Mesenchymal stem cell (in vitro differentiated cells and primary cell): ENCODE data around the gene CRB2.

Experiments used
- DNase-seq: peaks from one replicate; pipeline ENCODE4 v3.0.0-alpha.2; 2013
- H2AFZ ChIP-seq: one replicate; pipeline ENCODE4 v1.6.1; 2013; ENCODE audit warnings: low read depth, mild to moderate bottlenecking, control low read depth, inconsistent platforms, low read length, moderate library complexity
- H2AK5ac ChIP-seq: 2 replicates; pipeline ENCODE4 v1.6.1; 2013; ENCODE audit warnings: low read length, moderate library complexity, mild to moderate bottlenecking, inconsistent platforms; ENCODE audit not compliant: severe bottlenecking
- H2BK120ac ChIP-seq: one replicate; pipeline ENCODE4 v1.6.1; 2013; ENCODE audit warnings: low read depth, mild to moderate bottlenecking, inconsistent platforms, low read length, moderate library complexity
- H2BK12ac ChIP-seq, 2 experiments: one replicate each; pipeline ENCODE4 v1.6.1; 2013; ENCODE audit warnings: inconsistent platforms in 2 of 2, low read length in 2 of 2, mild to moderate bottlenecking in 2 of 2, moderate library complexity in 2 of 2, control low read depth in 1 of 2
- H2BK15ac ChIP-seq: one replicate; pipeline ENCODE4 v1.6.1; 2013; ENCODE audit warnings: mild to moderate bottlenecking, low read depth, inconsistent platforms; ENCODE audit not compliant: poor library complexity, severe bottlenecking
- H2BK5ac ChIP-seq: 2 replicates; pipeline ENCODE4 v1.6.1; 2013; ENCODE audit warnings: low read depth, mild to moderate bottlenecking, low read length, control low read depth, inconsistent platforms; ENCODE audit not compliant: poor library complexity, severe bottlenecking
- H3K14ac ChIP-seq, 2 experiments: one replicate each; pipeline ENCODE4 v1.6.1; 2013; ENCODE audit warnings: inconsistent platforms in 2 of 2, low read length in 2 of 2, control low read depth in 1 of 2, mild to moderate bottlenecking in 1 of 2, moderate library complexity in 1 of 2
- H3K18ac ChIP-seq, 2 experiments: one replicate each; pipeline ENCODE4 v1.6.1; 2013; ENCODE audit warnings: inconsistent platforms in 2 of 2, low read length in 2 of 2, control low read depth in 1 of 2, low read depth in 1 of 2, mild to moderate bottlenecking in 1 of 2
- H3K23ac ChIP-seq, 2 experiments: one replicate each; pipeline ENCODE4 v1.6.1; 2013; ENCODE audit warnings: inconsistent platforms in 2 of 2, low read length in 2 of 2, mild to moderate bottlenecking in 2 of 2, moderate library complexity in 2 of 2, control low read depth in 1 of 2
- H3K27ac ChIP-seq: 2 replicates; pipeline ENCODE4 v1.5.1; 2013; ENCODE audit warnings: mild to moderate bottlenecking, moderate library complexity, low read length, control low read depth, inconsistent platforms; ENCODE audit not compliant: poor library complexity, severe bottlenecking
- H3K27me3 ChIP-seq, 2 experiments: 2 replicates each; pipeline versions ENCODE4 v1.6.1 to v1.7.0; 2013; ENCODE audit warnings: low read length in 2 of 2, mild to moderate bottlenecking in 2 of 2, moderate library complexity in 2 of 2, control low read depth in 1 of 2, inconsistent platforms in 1 of 2; ENCODE audit not compliant: control insufficient read depth in 1 of 2, insufficient read depth in 1 of 2
- H3K36me3 ChIP-seq, 2 experiments: 2 replicates each; pipeline versions ENCODE4 v1.6.1 to v1.7.0; 2013; ENCODE audit warnings: low read length in 2 of 2, control low read depth in 1 of 2, inconsistent platforms in 1 of 2, low read depth in 1 of 2, mild to moderate bottlenecking in 1 of 2; ENCODE audit not compliant: insufficient read depth in 2 of 2, control insufficient read depth in 1 of 2
- H3K4ac ChIP-seq, 2 experiments: one replicate each; pipeline ENCODE4 v1.6.1; 2013; ENCODE audit warnings: inconsistent platforms in 2 of 2, low read length in 2 of 2, mild to moderate bottlenecking in 2 of 2, moderate library complexity in 2 of 2, control low read depth in 1 of 2, low read depth in 1 of 2
- H3K4me1 ChIP-seq: 2 replicates; pipeline ENCODE4 v1.6.1; 2013; ENCODE audit warnings: low read depth, low read length, control low read depth; ENCODE audit not compliant: control insufficient read depth, insufficient read depth
- H3K4me2 ChIP-seq: 2 replicates; pipeline ENCODE4 v1.6.1; 2013; ENCODE audit warnings: low read length, mild to moderate bottlenecking, inconsistent platforms; ENCODE audit not compliant: poor library complexity, severe bottlenecking
- H3K4me3 ChIP-seq, 2 experiments: 2 replicates each; pipeline versions ENCODE4 v1.5.1 to v1.7.0; 2013; ENCODE audit warnings: low read length in 2 of 2, mild to moderate bottlenecking in 2 of 2, control low read depth in 1 of 2, low read depth in 1 of 2; ENCODE audit not compliant: insufficient read depth in 1 of 2
- H3K79me1 ChIP-seq: replicated peaks from 2 replicates; pipeline ENCODE4 v1.6.1; 2013; ENCODE audit warnings: mild to moderate bottlenecking, control low read depth, low read length, inconsistent platforms; ENCODE audit not compliant: poor library complexity, severe bottlenecking
- H3K9ac ChIP-seq: 2 replicates; pipeline ENCODE4 v1.7.0; 2013; ENCODE audit warnings: mild to moderate bottlenecking, low read length, moderate library complexity
- H3K9me3 ChIP-seq: 2 replicates; pipeline ENCODE4 v1.7.0; 2013; ENCODE audit warnings: mild to moderate bottlenecking, low read length; ENCODE audit not compliant: control insufficient read depth
- H4K8ac ChIP-seq: one replicate; pipeline ENCODE4 v1.6.1; 2013; ENCODE audit warnings: inconsistent platforms, mild to moderate bottlenecking, low read length, moderate library complexity
- H4K91ac ChIP-seq: one replicate; pipeline ENCODE4 v1.6.1; 2013; ENCODE audit warnings: mild to moderate bottlenecking, low read length, inconsistent platforms
- WGBS: methylation state at CpG from one replicate; pipeline ENCODE4 v1.1.7; 2013; ENCODE audit warnings: mixed read lengths; 5-methylcytosine and 5-hydroxymethylcytosine counted together

Gene CRB2

DNA sequence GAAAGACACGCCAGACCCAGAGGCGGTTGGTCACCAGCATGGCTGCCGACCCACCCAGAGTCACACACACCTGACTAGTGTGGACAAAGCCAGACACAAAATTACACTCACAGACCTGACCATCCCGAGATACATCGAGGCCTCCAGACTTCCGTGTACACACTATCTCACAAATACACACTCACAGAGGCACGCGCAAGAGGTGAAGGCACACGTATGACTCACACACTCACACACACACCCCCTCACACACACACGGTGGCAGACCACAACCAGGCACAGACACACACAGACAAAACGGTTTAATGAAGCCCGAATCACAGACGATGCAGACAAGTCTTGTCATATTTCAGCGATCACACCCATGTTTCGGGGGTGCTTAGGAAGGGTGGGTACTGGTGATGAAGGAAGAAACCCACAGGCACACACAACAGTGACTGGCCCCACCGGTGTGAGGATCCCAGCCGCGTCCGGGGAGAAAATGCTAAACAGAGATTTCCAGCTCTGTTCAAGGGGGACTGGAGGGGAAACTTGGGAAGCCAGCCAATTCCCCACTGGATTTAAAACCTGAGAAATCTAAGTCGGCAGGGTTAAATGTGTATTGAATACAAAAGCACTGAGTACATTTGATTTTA is 51.3 kb downstream of the CRB2 start:
- H3K27me3 ChIP-seq: no peaks in the 10 kb centered on the region
- H3K79me1 ChIP-seq: no peaks in the 10 kb centered on the region
- no peak overlapping the region for H2BK15ac ChIP-seq
- no peaks in the 10 kb centered on the region for H3K36me3 ChIP-seq
- no peak overlapping the region for H4K8ac ChIP-seq
- no peak overlapping the region for H2AK5ac ChIP-seq
- no peak overlapping the region for H4K91ac ChIP-seq
- H2AFZ ChIP-seq: no peak overlapping the region
- H2BK5ac ChIP-seq: no peak overlapping the region
- H3K27ac ChIP-seq: no peak overlapping the region
- no peak overlapping the region for H3K4ac ChIP-seq
- peak overlapping the region in 1 of 2 experiments; percentile 55 for H3K14ac ChIP-seq
- H3K4me3 ChIP-seq: no peak overlapping the region
- no peak overlapping the region for H3K23ac ChIP-seq
- H3K4me1 ChIP-seq: peaks cover 8% of the 10 kb centered on the region
- H2BK12ac ChIP-seq: no peak overlapping the region
- H3K18ac ChIP-seq: no peak overlapping the region
- H3K9me3 ChIP-seq: no peaks in the 10 kb centered on the region
- no peak overlapping the region for H3K4me2 ChIP-seq
- H3K9ac ChIP-seq: no peak overlapping the region
- H2BK120ac ChIP-seq: no peak overlapping the region
- DNase-seq: peak; percentile 20
- WGBS: 95% methylated on average over 18 of the region's 20 CpGs

DNA sequence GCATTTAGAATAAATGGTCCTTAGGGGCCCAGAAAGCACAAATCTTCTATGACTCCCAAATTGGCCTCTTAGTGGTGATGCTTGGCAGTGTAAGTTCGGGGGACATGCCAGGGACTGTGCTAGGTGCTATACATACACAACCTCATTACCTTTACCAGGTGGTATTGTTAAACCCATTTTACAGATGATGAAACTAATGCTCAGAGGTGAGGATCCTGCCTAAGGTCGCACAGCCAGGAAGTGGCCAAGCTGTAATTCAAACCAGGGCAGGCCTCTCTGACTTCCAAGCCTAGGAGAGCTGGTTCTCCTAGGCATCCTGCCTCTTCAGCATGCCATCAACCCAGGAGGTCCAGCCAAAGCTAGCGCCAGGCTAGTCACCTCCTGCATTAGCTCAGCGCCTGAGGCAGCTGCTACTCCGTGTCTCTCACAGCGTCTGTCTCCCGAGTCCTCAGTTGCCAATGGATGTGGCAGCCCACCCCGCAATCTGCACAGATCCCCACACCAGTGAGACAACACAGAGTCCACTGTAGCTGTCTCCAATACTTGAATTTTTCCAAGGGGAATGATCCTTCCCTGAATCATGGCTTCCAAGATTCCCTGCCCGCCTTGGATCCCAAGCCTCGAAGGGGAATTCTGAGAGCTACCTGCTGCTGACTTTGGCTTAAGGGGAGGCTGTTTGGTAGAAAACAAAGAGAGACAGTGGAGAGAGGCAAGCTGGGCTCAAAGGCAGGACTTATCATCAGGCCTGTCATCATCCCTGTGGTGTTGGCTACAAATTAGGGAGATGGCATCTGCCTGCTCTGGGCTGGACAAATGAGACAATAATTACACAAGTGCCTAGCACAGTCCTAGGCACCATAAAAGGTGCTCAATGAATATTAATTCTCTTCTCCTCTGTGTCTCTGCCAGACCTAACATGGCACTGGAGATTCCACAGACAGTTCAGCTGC is 52.6 kb downstream of the CRB2 start:
- H3K14ac ChIP-seq: no peak overlapping the region
- no peak overlapping the region for H3K23ac ChIP-seq
- WGBS: 92% methylated on average over 9 of the region's 10 CpGs

GRCh38 chr9:123410281-123410910 is 54.4 kb downstream of the CRB2 start:
- H2AFZ ChIP-seq: no peak overlapping the region
- no peak overlapping the region for H3K4ac ChIP-seq
- no peak overlapping the region for H4K91ac ChIP-seq
- H3K27me3 ChIP-seq: no peaks in the 10 kb centered on the region
- H3K18ac ChIP-seq: no peak overlapping the region
- H4K8ac ChIP-seq: no peak overlapping the region
- H3K23ac ChIP-seq: no peak overlapping the region
- no peaks in the 10 kb centered on the region for H3K79me1 ChIP-seq
- no peak overlapping the region for H2BK120ac ChIP-seq
- H3K14ac ChIP-seq: no peak overlapping the region
- 87% methylated on average over 12 of the region's 12 CpGs for WGBS
- H3K9ac ChIP-seq: no peak overlapping the region
- no peak overlapping the region for H3K4me3 ChIP-seq
- H2BK5ac ChIP-seq: no peak overlapping the region
- no peak overlapping the region for H3K4me2 ChIP-seq
- H3K27ac ChIP-seq: no peak overlapping the region
- peaks cover 8% of the 10 kb centered on the region for H3K4me1 ChIP-seq
- no peak overlapping the region for H2BK12ac ChIP-seq
- peaks cover 0 to 3% of the 10 kb centered on the region in 2 experiments for H3K36me3 ChIP-seq
- no peaks in the 10 kb centered on the region for H3K9me3 ChIP-seq
- no peak overlapping the region for H2AK5ac ChIP-seq
- DNase-seq: no peak
- no peak overlapping the region for H2BK15ac ChIP-seq

More for the DNA sequence above, 52.6 kb downstream of the CRB2 start:
- Histone ChIP-seq H3K18ac (no peak overlapping the region), H3K4me2 (no peak overlapping the region), H3K9me3 (no peaks in the 10 kb centered on the region), H2AK5ac (no peak overlapping the region), H4K91ac (no peak overlapping the region), H2AFZ (no peak overlapping the region), H3K27me3 (no peaks in the 10 kb centered on the region), H3K79me1 (no peaks in the 10 kb centered on the region), H2BK120ac (no peak overlapping the region), H3K4me1 (peaks cover 8% of the 10 kb centered on the region), H2BK12ac (no peak overlapping the region), H3K36me3 (no peaks in the 10 kb centered on the region), H3K27ac (no peak overlapping the region), H3K4ac (no peak overlapping the region), H2BK5ac (no peak overlapping the region), H3K4me3 (no peak overlapping the region), H4K8ac (no peak overlapping the region), H2BK15ac (no peak overlapping the region), H3K9ac (no peak overlapping the region)
- no peak for DNase-seq

GRCh38 chr9:123411191-123411590 is 55.2 kb downstream of the CRB2 start:
- WGBS: 95% methylated on average over 10 of the region's 10 CpGs
- no peak overlapping the region for H2AFZ ChIP-seq
- H3K9me3 ChIP-seq: no peaks in the 10 kb centered on the region
- H3K23ac ChIP-seq: no peak overlapping the region
- no peak overlapping the region for H3K4ac ChIP-seq
- H3K27me3 ChIP-seq: no peaks in the 10 kb centered on the region
- H3K4me3 ChIP-seq: no peak overlapping the region
- no peaks in the 10 kb centered on the region for H3K79me1 ChIP-seq
- H3K9ac ChIP-seq: no peak overlapping the region
- peaks cover 0 to 9% of the 10 kb centered on the region in 2 experiments for H3K36me3 ChIP-seq
- H4K91ac ChIP-seq: peak overlapping the region; percentile 21
- H3K27ac ChIP-seq: no peak overlapping the region
- DNase-seq: no peak
- no peak overlapping the region for H2BK5ac ChIP-seq
- H3K14ac ChIP-seq: no peak overlapping the region
- no peak overlapping the region for H3K4me2 ChIP-seq
- no peak overlapping the region for H4K8ac ChIP-seq
- no peak overlapping the region for H2AK5ac ChIP-seq
- H2BK15ac ChIP-seq: no peak overlapping the region
- no peak overlapping the region for H3K18ac ChIP-seq
- peaks cover 8% of the 10 kb centered on the region for H3K4me1 ChIP-seq
- no peak overlapping the region for H2BK12ac ChIP-seq
- no peak overlapping the region for H2BK120ac ChIP-seq
